Tibial artery (tissue), 4 donors: Measurements from ENCODE around the gene THRAP3.
"Not testable (repeated sequence)": the region's sequence is repeated elsewhere in the genome, so short reads cannot be mapped to it uniquely, and the experiment has no call there.

ENCODE experiments used
- DNase-seq, 2 donors: peaks; one replicate each; pipeline ENCODE4 v3.0.0-alpha.2; 2019
- H3K27ac ChIP-seq, 2 donors: fragments of 200-600 bp; sonication (generic) in 1 of 2; 1 replicate in 1 of 2; 2 replicates in 1 of 2; pipeline ENCODE4 v1.5.1; 2018 to 2019; ENCODE audit warnings: mild to moderate bottlenecking in 1 of 2
- H3K27me3 ChIP-seq, 2 donors: fragments of 200-600 bp; sonication (generic) in 1 of 2; one replicate each; pipeline versions ENCODE4 v1.5.1 to v1.6.0; 2016 to 2019
- H3K36me3 ChIP-seq, 3 donors: fragments of 200-600 bp; sonication (generic) in 2 of 3; one replicate each; pipeline ENCODE4 v1.5.1; 2016 to 2019; ENCODE audit warnings: mild to moderate bottlenecking in 2 of 3
- H3K4me1 ChIP-seq, 4 donors: fragments of 200-600 bp; sonication (generic) in 2 of 4; 1 replicate in 3 of 4; 2 replicates in 1 of 4; pipeline ENCODE4 v1.5.1; 2016 to 2019
- H3K4me3 ChIP-seq, 2 donors: fragments of 200-600 bp; sonication (generic) in 1 of 2; 1 replicate in 1 of 2; 2 replicates in 1 of 2; pipeline ENCODE4 v1.5.1; 2018 to 2019; ENCODE audit warnings: mild to moderate bottlenecking in 2 of 2
- H3K9me3 ChIP-seq, 3 donors: fragments of 200-600 bp; sonication (generic) in 1 of 3; one replicate each; pipeline ENCODE4 v1.5.1; 2016 to 2019
- CTCF ChIP-seq, 2 experiments: fragments of 200-600 bp in 1 of 2; fragments of 450-650 bp in 1 of 2; IDR thresholded peaks; one replicate each; pipeline ENCODE4 v1.5.1; 2017 to 2019; ENCODE audit warnings: antibody characterized with exemption in 2 of 2, mild to moderate bottlenecking in 1 of 2, moderate library complexity in 1 of 2
- intact Hi-C: fragments of 100-400 bp; cut with DNase I; formaldehyde crosslinking; loops from one replicate; pipeline ENCODE4 v1.15.0; 2023; ENCODE audit warnings: low total_unique reads

The THRAP3 gene

GRCh38 chr1:36223381-36223995, 755 bp upstream of the THRAP3 start:
- intact Hi-C loops: loop anchor here (10.0 kb wide), 1 partner anchor 61 kb away; no protein-coding TSS in a partner anchor
- peak overlapping the region; percentile 90 to 97 for H3K27ac ChIP-seq

GRCh38 chr1:36224537-36225282, 467 bp downstream of the THRAP3 start:
- Histone ChIP-seq H3K4me3 (peak overlapping the region; percentile 81 to 87), H3K27ac (peak overlapping the region; percentile 97 to 98), H3K9me3 (no peaks in the 10 kb centered on the region), H3K4me1 (peaks cover 0 to 53% (median 39%) of the 10 kb centered on the region in 4 donors), H3K27me3 (no peaks in the 10 kb centered on the region), H3K36me3 (peaks cover 0 to 27% (median 6%) of the 10 kb centered on the region in 3 donors)
- DNase-seq: peak; percentile 83 to 92
- TF ChIP-seq CTCF (IDR thresholded peaks at IDR 0.05): peak; percentile 46 to 67
- intact Hi-C loops: loop anchor here (2.0 to 10.0 kb wide), 3 partner anchors 24 to 76 kb away; partner anchors contain the start of gene TRAPPC3

More at GRCh38 chr1:36223381-36223995, 755 bp upstream of the THRAP3 start:
- Histone ChIP-seq H3K27me3 (no peaks in the 10 kb centered on the region), H3K9me3 (no peaks in the 10 kb centered on the region), H3K36me3 (peaks cover 0 to 15% (median 2%) of the 10 kb centered on the region in 3 donors), H3K4me3 (peak overlapping the region; percentile 55 to 87), H3K4me1 (peaks cover 0 to 43% (median 37%) of the 10 kb centered on the region in 4 donors)
- TF ChIP-seq CTCF (IDR thresholded peaks at IDR 0.05): no peak
- no peak for DNase-seq

GRCh38 chr1:36225283-36225899, 1.1 kb downstream of the THRAP3 start:
- peaks cover 0 to 60% (median 42%) of the 10 kb centered on the region in 4 donors for H3K4me1 ChIP-seq
- H3K27ac ChIP-seq: peak overlapping the region; percentile 97 to 98
- peaks cover 5 to 34% (median 11%) of the 10 kb centered on the region in 3 donors for H3K36me3 ChIP-seq
- no peak for TF ChIP-seq CTCF (IDR thresholded peaks at IDR 0.05)
- H3K4me3 ChIP-seq: peak overlapping the region; percentile 81 to 87
- intact Hi-C loops: loop anchor here (2.0 to 10.0 kb wide), 3 partner anchors 23 to 77 kb away; partner anchors contain the start of gene TRAPPC3
- no peak for DNase-seq
- no peaks in the 10 kb centered on the region for H3K27me3 ChIP-seq
- no peaks in the 10 kb centered on the region for H3K9me3 ChIP-seq

GRCh38 chr1:36230279-36230678, 6.0 kb downstream of the THRAP3 start:
- H3K4me3 ChIP-seq, H3K9me3 ChIP-seq, intact Hi-C loops, DNase-seq, H3K27me3 ChIP-seq: not testable (repeated sequence)
- H3K27ac ChIP-seq: peak overlapping the region; percentile 25 to 30
- peaks cover 19 to 66% (median 30%) of the 10 kb centered on the region in 3 donors for H3K36me3 ChIP-seq
- peaks cover 0 to 98% (median 67%) of the 10 kb centered on the region in 4 donors for H3K4me1 ChIP-seq

- Histone ChIP-seq H3K4me3 (no peak overlapping the region), H3K36me3 (peaks cover 19 to 66% (median 30%) of the 10 kb centered on the region in 3 donors), H3K9me3 (no peaks in the 10 kb centered on the region), H3K4me1 (peaks cover 0 to 98% (median 62%) of the 10 kb centered on the region in 4 donors), H3K27ac (peak overlapping the region; percentile 25 to 30), H3K27me3 (no peaks in the 10 kb centered on the region)
- no peak for DNase-seq
- no peak for TF ChIP-seq CTCF (IDR thresholded peaks at IDR 0.05)
- intact Hi-C loops: no loop called here
Measured at GRCh38 chr1:36231191-36231590, 6.9 kb downstream of the THRAP3 start.
